Measurements from ENCODE around the gene NELFCD. TPM values are rescaled to one million over a fixed set of nuclear protein-coding genes. Genes with fewer than 3 reads are reported as not detected.

The NELFCD gene
- total RNA-seq, 3 donors from 2014 or later = 47.9 to 51.7 (median 50.0) TPM

GRCh38 chr20:58993332-58994248 is 12.5 kb downstream of the NELFCD start:
- Histone ChIP-seq H3K4me1 (ENCODE audit: low read depth) (no peaks in the 10 kb centered on the region), H3K36me3 (ENCODE audit: low read depth) (peaks cover 18% of the 10 kb centered on the region), H3K9me3 (no peaks in the 10 kb centered on the region), H3K4me3 (no peak overlapping the region)
- ATAC-seq (peak; percentile 23), DNase-seq (peak in 1 of 3 donors; percentile 29)
- intact Hi-C loops (cut with DNase I, micrococcal nuclease) = no loop called here
- TF ChIP-seq CTCF (IDR thresholded peaks at IDR 0.05) = no peak

GRCh38 chr20:58994390-58995159 is 13.5 kb downstream of the NELFCD start:
- ATAC-seq (no peak), DNase-seq (peak in 1 of 3 donors; percentile 31)
- peaks cover 15% of the 10 kb centered on the region for H3K36me3 ChIP-seq (ENCODE audit: low read depth)
- intact Hi-C loops (cut with DNase I, micrococcal nuclease) = no loop called here
- TF ChIP-seq CTCF (IDR thresholded peaks at IDR 0.05) = no peak
- no peaks in the 10 kb centered on the region for H3K9me3 ChIP-seq
- no peak overlapping the region for H3K4me3 ChIP-seq
- H3K4me1 ChIP-seq (ENCODE audit: low read depth) = no peaks in the 10 kb centered on the region

- DNase-seq (peak in 1 of 3 donors; percentile 19), ATAC-seq (no peak)
- H3K36me3 ChIP-seq (ENCODE audit: low read depth) = peaks cover 12% of the 10 kb centered on the region
- no peak overlapping the region for H3K4me3 ChIP-seq
- intact Hi-C loops (cut with DNase I, micrococcal nuclease) = no loop called here
- TF ChIP-seq CTCF (IDR thresholded peaks at IDR 0.05) = no peak
- no peaks in the 10 kb centered on the region for H3K9me3 ChIP-seq
- H3K4me1 ChIP-seq (ENCODE audit: low read depth) = no peaks in the 10 kb centered on the region
Measured at GRCh38 chr20:58995461-58996225, 14.6 kb downstream of the NELFCD start.

- H3K36me3 ChIP-seq (ENCODE audit: low read depth) = peaks cover 10% of the 10 kb centered on the region
- H3K9me3 ChIP-seq = no peaks in the 10 kb centered on the region
- intact Hi-C loops (cut with DNase I, micrococcal nuclease) = no loop called here
- no peak for DNase-seq
- no peak overlapping the region for H3K4me3 ChIP-seq
- no peaks in the 10 kb centered on the region for H3K4me1 ChIP-seq (ENCODE audit: low read depth)
- ATAC-seq = no peak
- TF ChIP-seq CTCF (IDR thresholded peaks at IDR 0.05) = no peak
Measured at GRCh38 chr20:58996226-58996611, 15.2 kb downstream of the NELFCD start.

- intact Hi-C loops (cut with DNase I, micrococcal nuclease) = no loop called here
- TF ChIP-seq CTCF (IDR thresholded peaks at IDR 0.05) = no peak
- ATAC-seq (no peak), DNase-seq (no peak)
- H3K9me3 ChIP-seq = no peaks in the 10 kb centered on the region
- H3K4me3 ChIP-seq = no peak overlapping the region
- peaks cover 10% of the 10 kb centered on the region for H3K36me3 ChIP-seq (ENCODE audit: low read depth)
- H3K4me1 ChIP-seq (ENCODE audit: low read depth) = no peaks in the 10 kb centered on the region
Measured at GRCh38 chr20:58997141-58997770, 16.2 kb downstream of the NELFCD start.
